IgD-negative memory B cell (primary cell): ENCODE results near the gene SHROOM3. TPM values are rescaled to one million over a fixed set of nuclear protein-coding genes. Genes with fewer than 3 reads are reported as not detected.

Experiments
- H3K27ac Mint-ChIP-seq, 3 donors: one replicate each; pipeline ENCODE4 v1.8.0; 2020 to 2022; ENCODE audit warnings: mild to moderate bottlenecking in 3 of 3, mixed read lengths in 3 of 3, moderate library complexity in 1 of 3
- H3K27me3 Mint-ChIP-seq: one replicate; pipeline ENCODE4 v1.8.0; 2021; ENCODE audit warnings: mixed read lengths
- H3K36me3 Mint-ChIP-seq: one replicate; pipeline ENCODE4 v1.8.0; 2020; ENCODE audit warnings: mild to moderate bottlenecking, mixed read lengths
- H3K4me1 Mint-ChIP-seq, 3 donors: one replicate each; pipeline ENCODE4 v1.8.0; 2020 to 2022; ENCODE audit warnings: mixed read lengths in 3 of 3, mild to moderate bottlenecking in 1 of 3
- H3K4me3 Mint-ChIP-seq, 4 donors: one replicate each; pipeline ENCODE4 v1.8.0; 2020 to 2022; ENCODE audit warnings: mild to moderate bottlenecking in 4 of 4, mixed read lengths in 4 of 4, moderate library complexity in 3 of 4
- H3K9me3 Mint-ChIP-seq, 3 donors: one replicate each; pipeline ENCODE4 v1.8.0; 2020 to 2021; ENCODE audit warnings: mixed read lengths in 3 of 3, mild to moderate bottlenecking in 1 of 3
- polyA plus RNA-seq: library from polyadenylated mRNA; unstranded; fragments of 300-500 nt; fragmentation: Illumina TruSeq; gene quantifications from one replicate; pipeline ENCODE4 v1.2.3, GENCODE V29; 2021

Gene SHROOM3
- polyA plus RNA-seq, 1 donor from 2014 or later: not detected

- Mint-ChIP-seq H3K27me3 (peaks cover 46% of the 10 kb centered on the region), H3K9me3 (no peaks in the 10 kb centered on the region), H3K4me1 (peaks cover 6 to 19% (median 13%) of the 10 kb centered on the region in 3 donors), H3K36me3 (no peaks in the 10 kb centered on the region), H3K4me3 (peak overlapping the region; percentile 67 to 83 (median 72)), H3K27ac (no peak overlapping the region)
These were observed 253.7 kb downstream of the SHROOM3 start for GRCh38 chr4:76688619-76689144.

- Mint-ChIP-seq H3K9me3 (no peaks in the 10 kb centered on the region), H3K27ac (no peak overlapping the region), H3K4me1 (peaks cover 6 to 19% (median 13%) of the 10 kb centered on the region in 3 donors), H3K27me3 (peaks cover 51% of the 10 kb centered on the region), H3K36me3 (no peaks in the 10 kb centered on the region), H3K4me3 (peak overlapping the region; percentile 67 to 83 (median 72))
These were observed 254.3 kb downstream of the SHROOM3 start for GRCh38 chr4:76689145-76689817.

GRCh38 chr4:76690011-76690905, 255.2 kb downstream of the SHROOM3 start:
- H3K4me3 Mint-ChIP-seq: peak overlapping the region; percentile 53 to 74 (median 62)
- H3K9me3 Mint-ChIP-seq: no peaks in the 10 kb centered on the region
- H3K4me1 Mint-ChIP-seq: peaks cover 6 to 19% (median 13%) of the 10 kb centered on the region in 3 donors
- H3K27me3 Mint-ChIP-seq: peaks cover 53% of the 10 kb centered on the region
- H3K27ac Mint-ChIP-seq: no peak overlapping the region
- no peaks in the 10 kb centered on the region for H3K36me3 Mint-ChIP-seq

- Mint-ChIP-seq H3K4me3 (peak overlapping the region in 1 of 4 donors; percentile 25), H3K27me3 (peaks cover 55% of the 10 kb centered on the region), H3K27ac (no peak overlapping the region), H3K4me1 (peaks cover 6 to 19% (median 13%) of the 10 kb centered on the region in 3 donors), H3K9me3 (no peaks in the 10 kb centered on the region), H3K36me3 (no peaks in the 10 kb centered on the region)
These were observed 255.9 kb downstream of the SHROOM3 start for GRCh38 chr4:76690906-76691275.

- Mint-ChIP-seq H3K4me1 (peaks cover 6 to 19% (median 13%) of the 10 kb centered on the region in 3 donors), H3K36me3 (no peaks in the 10 kb centered on the region), H3K9me3 (no peaks in the 10 kb centered on the region), H3K4me3 (no peak overlapping the region), H3K27ac (peak overlapping the region in 1 of 3 donors; percentile 78), H3K27me3 (peaks cover 60% of the 10 kb centered on the region)
These were observed 257.0 kb downstream of the SHROOM3 start for GRCh38 chr4:76691807-76692582.

- no peaks in the 10 kb centered on the region for H3K36me3 Mint-ChIP-seq
- no peak overlapping the region for H3K4me3 Mint-ChIP-seq
- peaks cover 9 to 19% (median 13%) of the 10 kb centered on the region in 3 donors for H3K4me1 Mint-ChIP-seq
- H3K27ac Mint-ChIP-seq: no peak overlapping the region
- peaks cover 56% of the 10 kb centered on the region for H3K27me3 Mint-ChIP-seq
- no peaks in the 10 kb centered on the region for H3K9me3 Mint-ChIP-seq
These were observed 257.7 kb downstream of the SHROOM3 start for GRCh38 chr4:76692761-76693160.

- H3K27me3 Mint-ChIP-seq: peaks cover 49% of the 10 kb centered on the region
- H3K4me1 Mint-ChIP-seq: peaks cover 3 to 12% (median 7%) of the 10 kb centered on the region in 3 donors
- H3K27ac Mint-ChIP-seq: no peak overlapping the region
- no peaks in the 10 kb centered on the region for H3K36me3 Mint-ChIP-seq
- H3K9me3 Mint-ChIP-seq: no peaks in the 10 kb centered on the region
- H3K4me3 Mint-ChIP-seq: no peak overlapping the region
These were observed 259.0 kb downstream of the SHROOM3 start for GRCh38 chr4:76694056-76694455.

GRCh38 chr4:76696109-76696508, 261.1 kb downstream of the SHROOM3 start:
- H3K27ac Mint-ChIP-seq: no peak overlapping the region
- no peaks in the 10 kb centered on the region for H3K9me3 Mint-ChIP-seq
- H3K4me1 Mint-ChIP-seq: peaks cover 0 to 3% (median 2%) of the 10 kb centered on the region in 3 donors
- no peak overlapping the region for H3K4me3 Mint-ChIP-seq
- H3K27me3 Mint-ChIP-seq: peaks cover 43% of the 10 kb centered on the region
- H3K36me3 Mint-ChIP-seq: no peaks in the 10 kb centered on the region

GRCh38 chr4:76697129-76697803, 262.2 kb downstream of the SHROOM3 start:
- no peak overlapping the region for H3K4me3 Mint-ChIP-seq
- H3K4me1 Mint-ChIP-seq: peaks cover 0 to 3% (median 0%) of the 10 kb centered on the region in 3 donors
- H3K36me3 Mint-ChIP-seq: no peaks in the 10 kb centered on the region
- H3K9me3 Mint-ChIP-seq: no peaks in the 10 kb centered on the region
- H3K27ac Mint-ChIP-seq: no peak overlapping the region
- peaks cover 32% of the 10 kb centered on the region for H3K27me3 Mint-ChIP-seq

- Mint-ChIP-seq H3K4me3 (no peak overlapping the region), H3K4me1 (peaks cover 0 to 3% (median 0%) of the 10 kb centered on the region in 3 donors), H3K27ac (no peak overlapping the region), H3K9me3 (no peaks in the 10 kb centered on the region), H3K27me3 (peaks cover 26% of the 10 kb centered on the region), H3K36me3 (no peaks in the 10 kb centered on the region)
These were observed 263.1 kb downstream of the SHROOM3 start for GRCh38 chr4:76698141-76698540.

GRCh38 chr4:76699751-76700310, 264.8 kb downstream of the SHROOM3 start:
- Mint-ChIP-seq H3K9me3 (no peaks in the 10 kb centered on the region), H3K4me1 (peaks cover 0 to 3% (median 0%) of the 10 kb centered on the region in 3 donors), H3K36me3 (no peaks in the 10 kb centered on the region), H3K27me3 (peaks cover 14% of the 10 kb centered on the region), H3K27ac (peak overlapping the region in 1 of 3 donors; percentile 76), H3K4me3 (no peak overlapping the region)

- Mint-ChIP-seq H3K36me3 (no peaks in the 10 kb centered on the region), H3K27me3 (peaks cover 10% of the 10 kb centered on the region), H3K27ac (no peak overlapping the region), H3K4me3 (no peak overlapping the region), H3K9me3 (no peaks in the 10 kb centered on the region), H3K4me1 (peaks cover 0 to 2% (median 0%) of the 10 kb centered on the region in 3 donors)
These were observed 267.6 kb downstream of the SHROOM3 start for GRCh38 chr4:76702440-76703122.

GRCh38 chr4:76703123-76703490, 268.1 kb downstream of the SHROOM3 start:
- peaks cover 9% of the 10 kb centered on the region for H3K27me3 Mint-ChIP-seq
- no peaks in the 10 kb centered on the region for H3K36me3 Mint-ChIP-seq
- H3K9me3 Mint-ChIP-seq: no peaks in the 10 kb centered on the region
- H3K27ac Mint-ChIP-seq: no peak overlapping the region
- no peaks in the 10 kb centered on the region for H3K4me1 Mint-ChIP-seq
- H3K4me3 Mint-ChIP-seq: peak overlapping the region in 1 of 4 donors; percentile 20
